ENCODE results near the gene EIF2B4. TPM values are rescaled to one million over a fixed set of nuclear protein-coding genes. Genes with fewer than 3 reads are reported as not detected.

The EIF2B4 gene
- total RNA-seq, 1 experiment from 2014 or later = 67.2 TPM

- Mint-ChIP-seq H3K36me3 (ENCODE audit: insufficient read depth in 1 of 3, low read depth in 3 of 3) (peaks cover 12 to 41% (median 22%) of the 10 kb centered on the region in 3 experiments; a peak in 6 of 7 replicates), H3K4me3 (no peak overlapping the region), H3K27ac (0 out of 7 replicates have a peak overlapping the region, but pooled peaks of 1 of the 3 experiments have one; percentile 32), H3K4me1 (peaks cover 0 to 8% of the 10 kb centered on the region in 2 experiments; a peak in 3 of 4 replicates), H3K27me3 (ENCODE audit: low read depth) (no peaks in the 10 kb centered on the region), H3K9me3 (no peaks in the 10 kb centered on the region)
- Histone ChIP-seq H3K27ac (ENCODE audit: insufficient read length, low read depth, low read length) (no peak overlapping the region), H4K91ac (ENCODE audit: insufficient read length, low read depth, low read length) (no peak overlapping the region), H2BK15ac (ENCODE audit: low read depth, low read length) (no peak overlapping the region), H3K79me2 (ENCODE audit: insufficient read depth, low read length) (peaks cover 39% of the 10 kb centered on the region; the same call in 1 of the 2 replicates), H3K27me3 (ENCODE audit: insufficient read depth, low read length) (no peaks in the 10 kb centered on the region), H2BK20ac (ENCODE audit: low read depth, low read length, poor library complexity, severe bottlenecking) (no peak overlapping the region), H2AFZ (ENCODE audit: low read length) (no peak overlapping the region), H3K9ac (ENCODE audit: extremely low read depth, insufficient read length, low read length) (no peak overlapping the region), H3K4ac (ENCODE audit: low read depth, low read length) (no peak overlapping the region), H3K18ac (ENCODE audit: insufficient read length, low read depth, low read length) (no peak overlapping the region), H3K9me3 (ENCODE audit: control insufficient read depth, low read depth, low read length) (no peaks in the 10 kb centered on the region), H2BK12ac (ENCODE audit: insufficient read length, low read depth, low read length) (no peak overlapping the region), H2AK5ac (ENCODE audit: insufficient read length, low read length) (no peak overlapping the region), H3K23me2 (ENCODE audit: insufficient read length, low read depth, low read length, poor library complexity, severe bottlenecking) (no peaks in the 10 kb centered on the region), H3K79me1 (ENCODE audit: insufficient read depth, low read depth, low read length, poor library complexity, severe bottlenecking) (peaks cover 5% of the 10 kb centered on the region), H2BK120ac (ENCODE audit: low read depth, low read length, poor library complexity, severe bottlenecking) (no peak overlapping the region), H3K4me2 (ENCODE audit: insufficient read depth, insufficient read length, low read length) (no peak overlapping the region), H4K20me1 (ENCODE audit: control insufficient read depth, insufficient read depth, insufficient read length) (peaks cover 4% of the 10 kb centered on the region), H4K5ac (ENCODE audit: insufficient read length, low read depth, low read length) (no peak overlapping the region), H3K4me1 (ENCODE audit: insufficient read depth, low read length) (no peaks in the 10 kb centered on the region), H3K56ac (ENCODE audit: insufficient read length, low read depth, low read length) (no peak overlapping the region), H2BK5ac (ENCODE audit: insufficient read length, low read length) (no peak overlapping the region), H3K23ac (ENCODE audit: insufficient read length, low read depth, low read length) (no peak overlapping the region), H4K8ac (replicated peaks; ENCODE audit: insufficient read length, low read depth, low read length) (no peak overlapping the region), H3T11ph (ENCODE audit: low read length) (no peak overlapping the region), H3K14ac (ENCODE audit: insufficient read depth, low read length) (no peak overlapping the region)
- WGBS (ENCODE audit: extremely low coverage, insufficient read length, low lambda C conversion rate) = no CpG with 5 or more reads among the region's 2 CpGs
- no peak for DNase-seq
- TF ChIP-seq CTCF (conservative IDR thresholded peaks at IDR 0.05) = no peak
Observed at GRCh38 chr2:27347641-27348040, 22.5 kb downstream of the EIF2B4 start.
